Colonic mucosa (tissue), 4 donors: ENCODE results near the gene CDH11. TPM values are rescaled to one million over a fixed set of nuclear protein-coding genes. Genes with fewer than 3 reads are reported as not detected.

Experiments used
- DNase-seq: peaks from one replicate; pipeline ENCODE4 v3.0.0-alpha.2; 2020
- H3K27ac ChIP-seq: fragments of 200-600 bp; one replicate; pipeline ENCODE4 v1.8.0; 2021
- H3K27me3 ChIP-seq: fragments of 200-600 bp; one replicate; pipeline ENCODE4 v1.8.0; 2021
- H3K36me3 ChIP-seq: fragments of 200-600 bp; one replicate; pipeline ENCODE4 v1.8.0; 2021
- H3K4me1 ChIP-seq: fragments of 200-600 bp; one replicate; pipeline ENCODE4 v1.8.0; 2021; ENCODE audit warnings: mild to moderate bottlenecking
- H3K4me3 ChIP-seq: fragments of 200-600 bp; one replicate; pipeline ENCODE4 v1.8.0; 2021
- H3K9ac ChIP-seq, 2 donors: one replicate each; pipeline ENCODE4 v1.7.0; 2013; ENCODE audit warnings: control low read depth in 2 of 2, low read depth in 2 of 2, low read length in 2 of 2
- H3K9me3 ChIP-seq: fragments of 200-600 bp; one replicate; pipeline ENCODE4 v1.8.0; 2021
- intact Hi-C: fragments of 100-400 bp; cut with DNase I; formaldehyde crosslinking; loops from one replicate; pipeline ENCODE4 v1.14.1; 2022
- total RNA-seq, 2 donors: library from RNA; stranded (reverse); fragmentation: NEBNext Ultra II Directional in 1 of 2; extraction: Animal tissue kit (Norgen Biotek cat#: 25700) in 1 of 2; gene quantifications; one replicate each; pipeline ENCODE4 v1.2.1, GENCODE V29; 2021
- TF ChIP-seq, protein P1 (sequence below): fragments of 200-600 bp; IDR thresholded peaks from one replicate; pipeline ENCODE4 v1.8.0; 2022; ENCODE audit warnings: antibody characterized with exemption, mild to moderate bottlenecking
- donor health status: healthy.
- donor health status: DM: no; HTN: no; CAD: no.
- donor health status: DM: no; HTN: no; CAD: no.

CDH11 gene
- total RNA-seq, 2 donors from 2014 or later = 10.2 to 17.1 TPM

- intact Hi-C loops = no loop called here
- Histone ChIP-seq H3K9ac (no peak overlapping the region), H3K36me3 (no peaks in the 10 kb centered on the region), H3K9me3 (no peaks in the 10 kb centered on the region), H3K27me3 (no peaks in the 10 kb centered on the region), H3K4me3 (no peak overlapping the region), H3K27ac (no peak overlapping the region), H3K4me1 (no peaks in the 10 kb centered on the region)
- no peak for DNase-seq
- TF ChIP-seq, protein P1, sequence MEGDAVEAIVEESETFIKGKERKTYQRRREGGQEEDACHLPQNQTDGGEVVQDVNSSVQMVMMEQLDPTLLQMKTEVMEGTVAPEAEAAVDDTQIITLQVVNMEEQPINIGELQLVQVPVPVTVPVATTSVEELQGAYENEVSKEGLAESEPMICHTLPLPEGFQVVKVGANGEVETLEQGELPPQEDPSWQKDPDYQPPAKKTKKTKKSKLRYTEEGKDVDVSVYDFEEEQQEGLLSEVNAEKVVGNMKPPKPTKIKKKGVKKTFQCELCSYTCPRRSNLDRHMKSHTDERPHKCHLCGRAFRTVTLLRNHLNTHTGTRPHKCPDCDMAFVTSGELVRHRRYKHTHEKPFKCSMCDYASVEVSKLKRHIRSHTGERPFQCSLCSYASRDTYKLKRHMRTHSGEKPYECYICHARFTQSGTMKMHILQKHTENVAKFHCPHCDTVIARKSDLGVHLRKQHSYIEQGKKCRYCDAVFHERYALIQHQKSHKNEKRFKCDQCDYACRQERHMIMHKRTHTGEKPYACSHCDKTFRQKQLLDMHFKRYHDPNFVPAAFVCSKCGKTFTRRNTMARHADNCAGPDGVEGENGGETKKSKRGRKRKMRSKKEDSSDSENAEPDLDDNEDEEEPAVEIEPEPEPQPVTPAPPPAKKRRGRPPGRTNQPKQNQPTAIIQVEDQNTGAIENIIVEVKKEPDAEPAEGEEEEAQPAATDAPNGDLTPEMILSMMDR = no peak
Observed at GRCh38 chr16:64975821-64976220, 146.0 kb downstream of the CDH11 start.

DNA sequence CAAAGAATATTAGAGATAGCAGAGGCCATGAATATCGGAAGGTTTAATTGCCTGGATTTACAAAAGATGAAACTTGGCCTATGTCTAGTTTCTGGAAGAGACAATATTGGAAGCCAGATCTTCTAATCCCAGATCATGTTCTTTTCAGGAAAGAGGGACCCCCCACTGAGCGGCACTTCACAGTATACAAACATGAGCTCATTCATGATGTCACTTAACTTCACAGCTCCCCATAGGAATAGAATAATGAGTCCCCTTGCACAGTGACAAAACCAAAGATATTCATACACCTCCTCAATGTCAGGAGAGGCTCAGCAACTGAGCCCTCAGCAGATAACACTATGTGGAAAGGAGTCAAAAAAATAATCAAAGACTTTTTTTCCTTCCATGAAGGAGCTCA, 147.5 kb downstream of the CDH11 start:
- no peak overlapping the region for H3K9ac ChIP-seq
- H3K9me3 ChIP-seq = no peaks in the 10 kb centered on the region
- intact Hi-C loops = no loop called here
- TF ChIP-seq, protein P1 = no peak
- no peaks in the 10 kb centered on the region for H3K36me3 ChIP-seq
- no peaks in the 10 kb centered on the region for H3K4me1 ChIP-seq
- no peaks in the 10 kb centered on the region for H3K27me3 ChIP-seq
- no peak overlapping the region for H3K4me3 ChIP-seq
- DNase-seq = no peak
- H3K27ac ChIP-seq = no peak overlapping the region

DNA sequence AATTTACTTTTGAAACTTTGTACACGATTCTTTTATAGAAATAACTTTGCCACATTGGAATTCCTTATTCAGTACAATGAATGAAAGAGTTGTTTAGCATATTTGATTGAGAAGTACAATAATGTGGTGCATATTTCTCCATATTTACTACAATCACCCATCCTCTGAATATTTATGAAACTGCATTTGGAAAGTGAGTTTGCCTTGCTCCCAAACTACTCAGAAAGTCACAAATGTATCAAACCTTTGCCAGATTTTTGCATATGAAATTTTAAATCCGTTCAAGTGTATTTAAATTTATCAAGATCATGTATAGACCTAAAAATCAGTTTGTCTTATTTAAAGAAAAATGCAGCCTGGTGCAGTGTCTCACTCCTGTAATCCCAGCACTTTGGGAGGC, 148.7 kb downstream of the CDH11 start:
- no peaks in the 10 kb centered on the region for H3K9me3 ChIP-seq
- H3K9ac ChIP-seq = no peak overlapping the region
- no peak overlapping the region for H3K4me3 ChIP-seq
- H3K27me3 ChIP-seq = no peaks in the 10 kb centered on the region
- intact Hi-C loops = no loop called here
- DNase-seq = no peak
- TF ChIP-seq, protein P1 = no peak
- no peaks in the 10 kb centered on the region for H3K4me1 ChIP-seq
- H3K27ac ChIP-seq = no peak overlapping the region
- H3K36me3 ChIP-seq = no peaks in the 10 kb centered on the region

DNA sequence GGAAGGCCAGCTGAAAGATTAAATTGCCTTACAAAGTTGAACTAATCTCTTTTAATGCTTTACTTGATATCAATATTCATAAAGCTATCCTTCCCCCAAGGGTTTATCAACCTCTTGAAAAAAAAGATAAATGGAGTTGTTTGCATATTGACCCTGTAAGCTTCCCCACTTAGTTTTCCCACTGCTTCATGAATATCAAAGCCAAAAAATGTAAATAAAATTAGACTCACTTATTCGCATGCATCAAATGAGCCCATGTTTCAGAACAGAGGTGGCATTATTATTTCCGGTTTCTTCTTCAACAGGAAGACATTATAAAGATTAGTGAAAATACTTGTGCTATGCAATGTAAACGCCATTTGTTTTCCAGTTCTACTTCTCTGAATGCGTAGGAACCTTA, 150.7 kb downstream of the CDH11 start:
- no peaks in the 10 kb centered on the region for H3K27me3 ChIP-seq
- no peaks in the 10 kb centered on the region for H3K4me1 ChIP-seq

DNA sequence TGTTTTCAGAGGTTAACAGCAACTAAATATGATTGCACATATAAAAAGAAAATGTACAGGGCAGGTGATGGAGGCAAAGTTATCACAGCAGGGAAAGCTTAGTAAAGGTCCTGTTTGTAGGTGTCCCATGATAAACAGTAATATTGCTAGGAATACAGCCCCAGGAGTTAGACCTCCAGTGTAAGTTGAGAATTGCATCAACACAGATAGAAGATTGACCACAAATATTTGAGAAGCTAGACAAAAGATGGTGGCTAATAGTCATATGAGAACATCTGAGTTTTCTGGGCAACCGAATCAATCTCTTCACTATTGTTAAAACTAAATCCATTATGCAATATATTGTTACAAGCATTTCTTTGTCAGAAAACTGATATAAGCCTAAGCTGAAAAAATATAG, 152.6 kb downstream of the CDH11 start:
- DNase-seq = no peak
- Histone ChIP-seq H3K4me3 (no peak overlapping the region), H3K9me3 (no peaks in the 10 kb centered on the region), H3K9ac (no peak overlapping the region), H3K27ac (no peak overlapping the region), H3K27me3 (no peaks in the 10 kb centered on the region), H3K4me1 (no peaks in the 10 kb centered on the region), H3K36me3 (no peaks in the 10 kb centered on the region)
- TF ChIP-seq, protein P1 = no peak
- intact Hi-C loops = no loop called here

More for the DNA sequence above, 150.7 kb downstream of the CDH11 start:
- no peak overlapping the region for H3K9ac ChIP-seq
- DNase-seq = no peak
- H3K9me3 ChIP-seq = no peaks in the 10 kb centered on the region
- intact Hi-C loops = no loop called here
- no peak overlapping the region for H3K27ac ChIP-seq
- no peaks in the 10 kb centered on the region for H3K36me3 ChIP-seq
- TF ChIP-seq, protein P1 = no peak
- no peak overlapping the region for H3K4me3 ChIP-seq

- no peaks in the 10 kb centered on the region for H3K36me3 ChIP-seq
- no peaks in the 10 kb centered on the region for H3K27me3 ChIP-seq
- H3K9me3 ChIP-seq = no peaks in the 10 kb centered on the region
- H3K9ac ChIP-seq = no peak overlapping the region
- no peaks in the 10 kb centered on the region for H3K4me1 ChIP-seq
- H3K4me3 ChIP-seq = no peak overlapping the region
- TF ChIP-seq, protein P1 = no peak
- H3K27ac ChIP-seq = no peak overlapping the region
- DNase-seq = no peak
- intact Hi-C loops = no loop called here
Observed at GRCh38 chr16:64968539-64968938, 153.3 kb downstream of the CDH11 start.
